SW 1271 (cell line): ENCODE results near the gene SLC2A4RG.
A peak's percentile ranks its signal among the peaks of the same experiment; 100 is the strongest.

Experiments
- DNase-seq, 2 experiments: peaks; one replicate each; lab custom pipeline; 2025; lab: John Stamatoyannopoulos, UW

Gene SLC2A4RG

GRCh38 chr20:63740627-63741353 lies 1.2 kb downstream of the SLC2A4RG start:
- peak; percentile 46 to 83 for DNase-seq

GRCh38 chr20:63741354-63741675 lies 1.7 kb downstream of the SLC2A4RG start:
- no peak for DNase-seq

DNA sequence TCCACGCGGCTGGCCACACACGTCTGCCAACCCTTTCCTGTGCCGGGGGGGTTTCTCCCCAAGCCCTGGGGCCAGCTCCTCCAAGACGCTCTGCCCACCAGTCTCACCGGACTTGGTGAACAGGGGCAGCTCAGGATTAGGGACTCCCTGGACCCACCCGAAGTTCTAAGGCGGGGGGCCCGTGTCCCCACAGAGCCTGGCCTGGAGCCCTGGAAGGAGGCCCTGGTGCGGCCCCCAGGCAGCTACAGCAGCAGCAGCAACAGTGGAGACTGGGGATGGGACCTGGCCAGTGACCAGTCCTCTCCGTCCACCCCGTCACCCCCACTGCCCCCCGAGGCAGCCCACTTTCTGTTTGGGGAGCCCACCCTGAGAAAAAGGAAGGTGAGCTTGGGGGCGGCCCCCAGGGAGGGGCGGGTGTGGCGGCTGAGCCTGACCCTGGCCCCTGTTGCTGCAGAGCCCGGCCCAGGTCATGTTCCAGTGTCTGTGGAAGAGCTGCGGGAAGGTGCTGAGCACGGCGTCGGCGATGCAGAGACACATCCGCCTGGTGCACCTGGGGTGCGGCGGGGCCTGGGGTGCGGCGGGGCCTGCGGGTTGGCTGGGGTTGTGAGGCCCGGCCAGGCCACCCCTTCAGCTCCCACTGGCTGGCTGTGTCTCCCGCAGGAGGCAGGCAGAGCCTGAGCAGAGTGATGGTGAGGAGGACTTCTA lies 2.3 kb downstream of the SLC2A4RG start:
- no peak for DNase-seq

GRCh38 chr20:63742381-63743024 lies 2.9 kb downstream of the SLC2A4RG start:
- DNase-seq: no peak

GRCh38 chr20:63743210-63743970 lies 3.8 kb downstream of the SLC2A4RG start:
- no peak for DNase-seq

DNA sequence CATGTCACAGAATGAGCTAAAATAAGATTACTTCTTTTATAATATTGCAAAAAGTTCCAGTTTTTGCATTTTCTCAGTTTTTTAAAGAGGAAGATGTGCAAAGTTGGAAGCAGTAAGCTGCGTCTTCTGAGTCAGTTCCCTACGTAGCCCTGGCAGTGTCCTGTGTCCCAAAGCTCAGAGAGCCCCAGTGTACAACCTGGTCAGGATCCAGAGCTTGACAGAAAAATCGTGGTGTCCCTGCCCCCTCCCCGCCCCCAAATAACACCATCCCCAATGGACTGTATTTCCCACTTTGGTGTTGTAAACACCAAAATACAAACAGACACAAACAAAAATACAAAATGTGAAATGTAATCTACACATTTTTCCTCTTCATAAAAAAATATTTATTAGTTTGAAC lies 4.6 kb downstream of the SLC2A4RG start:
- no peak for DNase-seq

DNA sequence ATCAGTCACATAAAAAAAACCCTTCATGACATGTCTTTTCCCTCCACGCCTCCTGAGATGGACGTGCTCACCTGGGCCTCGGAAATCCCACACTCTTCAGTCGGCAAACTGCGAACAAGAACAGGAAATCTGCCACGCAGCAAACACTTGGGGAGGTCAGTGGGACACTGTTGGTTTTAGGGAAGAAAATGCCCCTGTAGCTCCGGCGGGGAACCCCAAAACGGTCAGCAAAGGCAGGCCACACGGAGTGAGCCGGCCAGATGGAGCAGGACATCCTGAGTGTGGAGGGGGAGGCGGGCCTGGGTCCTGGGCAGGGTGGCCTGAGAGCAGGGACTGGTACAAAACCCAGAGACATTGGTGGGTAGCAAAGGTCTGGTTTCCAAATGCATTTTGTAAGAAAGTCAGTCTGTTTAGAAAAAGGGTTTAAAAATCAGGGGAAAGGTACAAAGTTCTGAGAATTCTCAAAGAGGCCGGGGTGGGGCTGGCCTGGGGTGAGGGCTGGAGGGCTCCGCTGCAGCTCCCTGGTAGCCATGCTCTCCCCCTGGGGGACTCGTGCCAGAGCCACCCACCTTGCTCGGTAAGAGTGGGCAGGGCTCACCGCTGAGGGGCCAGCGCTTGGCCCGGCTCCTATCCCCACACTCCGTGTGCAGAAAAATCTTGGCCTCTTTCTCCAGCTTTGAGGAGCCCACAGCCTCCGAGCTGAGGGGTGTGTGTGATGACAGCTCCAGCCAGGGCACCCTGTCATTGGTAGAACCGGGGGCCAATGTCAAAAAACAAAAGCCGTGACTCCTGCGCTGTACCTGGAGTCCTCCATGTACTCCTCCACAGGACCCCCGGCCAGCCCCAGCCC lies 5.2 kb downstream of the SLC2A4RG start:
- DNase-seq: no peak

DNA sequence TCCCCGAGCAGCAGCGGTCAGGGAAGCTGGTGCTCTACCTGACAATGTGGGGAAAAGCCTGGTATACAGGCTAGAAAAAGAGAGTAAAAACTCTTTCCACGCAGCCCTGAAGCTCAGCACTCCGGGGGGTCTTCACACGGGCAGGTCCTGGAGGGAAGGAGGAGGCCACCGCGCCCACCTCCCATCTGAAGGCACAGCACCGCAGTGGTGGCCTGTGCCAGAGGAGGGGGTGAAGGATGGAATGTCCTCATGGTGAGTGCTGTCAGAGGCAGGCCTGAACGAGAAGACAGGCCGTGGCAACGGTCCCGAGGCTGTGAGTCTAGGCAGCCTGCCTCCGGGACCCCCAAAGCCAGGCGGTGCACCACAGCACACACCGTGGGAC lies 5.8 kb downstream of the SLC2A4RG start:
- no peak for DNase-seq

- DNase-seq: no peak
Observed at GRCh38 chr20:63745961-63746731, 6.6 kb downstream of the SLC2A4RG start.

GRCh38 chr20:63746751-63747315 lies 7.3 kb downstream of the SLC2A4RG start:
- no peak for DNase-seq

DNA sequence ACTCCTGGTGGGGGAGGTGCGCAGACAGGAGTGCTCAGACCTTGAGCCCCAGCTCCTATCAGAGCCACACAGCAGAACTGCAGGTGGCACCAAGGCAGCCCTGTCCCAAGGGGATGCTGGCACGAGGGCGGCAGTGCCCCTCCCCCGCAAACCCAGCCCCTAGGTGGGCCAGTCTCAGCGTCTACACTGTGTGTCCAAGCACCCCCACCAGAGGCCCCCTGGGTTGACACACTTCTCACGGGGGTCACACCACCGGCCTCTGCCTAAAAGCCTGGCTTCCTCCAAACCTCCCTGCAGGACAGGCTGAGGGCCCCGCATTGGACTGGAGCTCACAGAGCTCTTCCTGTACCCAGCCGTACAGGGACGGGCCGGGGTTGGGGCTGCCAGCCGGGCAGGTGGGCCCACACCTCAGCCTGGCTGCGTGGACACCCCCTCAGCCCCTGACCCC lies 8.1 kb downstream of the SLC2A4RG start:
- no peak for DNase-seq

GRCh38 chr20:63748070-63748933 lies 8.7 kb downstream of the SLC2A4RG start:
- no peak for DNase-seq

GRCh38 chr20:63748934-63749270 lies 9.3 kb downstream of the SLC2A4RG start:
- DNase-seq: no peak

GRCh38 chr20:63749597-63750508 lies 10.3 kb downstream of the SLC2A4RG start:
- DNase-seq: no peak

DNA sequence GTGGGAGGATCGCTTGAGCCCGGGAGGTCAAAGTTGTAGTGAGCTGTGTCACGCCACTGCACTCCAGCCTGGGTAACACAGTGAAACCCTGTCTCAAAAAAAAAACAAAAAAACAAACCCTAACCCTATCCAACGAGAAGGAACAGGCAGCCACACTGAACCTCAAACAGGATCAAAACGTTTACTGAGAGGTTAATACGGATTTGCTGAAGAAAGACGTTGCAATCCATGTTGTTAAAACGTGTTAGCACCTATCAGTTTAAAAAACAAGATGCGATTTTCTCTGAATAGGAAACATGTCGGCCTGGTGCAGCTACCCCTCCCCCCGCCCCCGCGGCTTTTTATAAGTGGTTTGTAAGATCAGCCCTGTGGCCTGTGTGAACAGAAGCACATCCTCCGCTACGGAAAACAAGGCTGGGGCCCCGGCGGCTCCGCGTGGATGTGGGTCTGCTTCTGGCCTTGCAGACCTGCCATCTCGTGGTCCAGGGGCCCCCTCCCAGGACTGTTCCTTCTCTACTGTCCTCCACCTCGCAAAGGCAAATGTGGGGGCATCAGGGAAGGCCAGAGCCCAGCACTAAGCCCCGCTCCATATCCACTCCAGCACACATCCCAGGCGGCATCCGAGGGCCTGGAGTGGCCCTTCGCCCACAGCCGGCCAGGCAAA lies 11.4 kb downstream of the SLC2A4RG start:
- DNase-seq: no peak

- DNase-seq: no peak
Observed at GRCh38 chr20:63751471-63752271, 12.1 kb downstream of the SLC2A4RG start.
